B cell (primary cell): ENCODE measurements around the gene VSTM2L.

Experiments
- EZH2 ChIP-seq: IDR thresholded peaks from 2 replicates; pipeline ENCODE4 v1.6.1; 2012; ENCODE audit warnings: borderline replicate concordance, low read depth, mild to moderate bottlenecking, moderate library complexity, low read length; ENCODE audit not compliant: insufficient read depth, poor library complexity, severe bottlenecking
- TF ChIP-seq, protein P1 (sequence below): fragments of 200-600 bp; IDR thresholded peaks from one replicate; pipeline ENCODE4 v1.8.0; 2022; ENCODE audit warnings: antibody characterized with exemption, mild to moderate bottlenecking

- TF ChIP-seq, protein P1, sequence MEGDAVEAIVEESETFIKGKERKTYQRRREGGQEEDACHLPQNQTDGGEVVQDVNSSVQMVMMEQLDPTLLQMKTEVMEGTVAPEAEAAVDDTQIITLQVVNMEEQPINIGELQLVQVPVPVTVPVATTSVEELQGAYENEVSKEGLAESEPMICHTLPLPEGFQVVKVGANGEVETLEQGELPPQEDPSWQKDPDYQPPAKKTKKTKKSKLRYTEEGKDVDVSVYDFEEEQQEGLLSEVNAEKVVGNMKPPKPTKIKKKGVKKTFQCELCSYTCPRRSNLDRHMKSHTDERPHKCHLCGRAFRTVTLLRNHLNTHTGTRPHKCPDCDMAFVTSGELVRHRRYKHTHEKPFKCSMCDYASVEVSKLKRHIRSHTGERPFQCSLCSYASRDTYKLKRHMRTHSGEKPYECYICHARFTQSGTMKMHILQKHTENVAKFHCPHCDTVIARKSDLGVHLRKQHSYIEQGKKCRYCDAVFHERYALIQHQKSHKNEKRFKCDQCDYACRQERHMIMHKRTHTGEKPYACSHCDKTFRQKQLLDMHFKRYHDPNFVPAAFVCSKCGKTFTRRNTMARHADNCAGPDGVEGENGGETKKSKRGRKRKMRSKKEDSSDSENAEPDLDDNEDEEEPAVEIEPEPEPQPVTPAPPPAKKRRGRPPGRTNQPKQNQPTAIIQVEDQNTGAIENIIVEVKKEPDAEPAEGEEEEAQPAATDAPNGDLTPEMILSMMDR: no peak
- TF ChIP-seq EZH2: no peak
These were observed 80.4 kb downstream of the VSTM2L start for GRCh38 chr20:37983286-37983685.
